Brain microvascular endothelial cell (primary cell): Measurements from ENCODE around the gene PGA4.
"Not testable (repeated sequence)": the region's sequence is repeated elsewhere in the genome, so short reads cannot be mapped to it uniquely, and the experiment has no call there.

Source experiments
- DNase-seq: peaks from one replicate; pipeline ENCODE4 v3.0.0-alpha.2; 2020
- H3K27ac ChIP-seq: fragments of 250-450 bp; sonication (Bioruptor Pico); 2 replicates; pipeline ENCODE4 v1.5.1; 2020; ENCODE audit warnings: mild to moderate bottlenecking, moderate library complexity
- H3K27me3 ChIP-seq: fragments of 250-450 bp; sonication (Bioruptor Pico); replicated peaks from 2 replicates; pipeline ENCODE4 v1.5.1; 2020; ENCODE audit warnings: mild to moderate bottlenecking
- H3K36me3 ChIP-seq: fragments of 250-450 bp; sonication (Bioruptor Pico); replicated peaks from 2 replicates; pipeline ENCODE4 v1.5.1; 2020; ENCODE audit warnings: mild to moderate bottlenecking
- H3K4me3 ChIP-seq: 2 replicates; pipeline ENCODE4 v1.5.1; 2011; ENCODE audit warnings: low read depth, mild to moderate bottlenecking, control low read depth, low read length, moderate library complexity
- in situ Hi-C: cut with HindIII; loops from 2 replicates; pipeline ENCODE4 v1.10.0; 2017; ENCODE audit warnings: low sequenced_read_pairs, low pct_ligation_motif_present
- TF ChIP-seq, protein P1 (sequence below): IDR thresholded peaks from 2 replicates; pipeline ENCODE4 v1.5.1; 2011; ENCODE audit warnings: low read depth, mild to moderate bottlenecking, moderate library complexity, low read length, control low read depth, inconsistent platforms; ENCODE audit errors: missing control alignments

Gene PGA4

DNA sequence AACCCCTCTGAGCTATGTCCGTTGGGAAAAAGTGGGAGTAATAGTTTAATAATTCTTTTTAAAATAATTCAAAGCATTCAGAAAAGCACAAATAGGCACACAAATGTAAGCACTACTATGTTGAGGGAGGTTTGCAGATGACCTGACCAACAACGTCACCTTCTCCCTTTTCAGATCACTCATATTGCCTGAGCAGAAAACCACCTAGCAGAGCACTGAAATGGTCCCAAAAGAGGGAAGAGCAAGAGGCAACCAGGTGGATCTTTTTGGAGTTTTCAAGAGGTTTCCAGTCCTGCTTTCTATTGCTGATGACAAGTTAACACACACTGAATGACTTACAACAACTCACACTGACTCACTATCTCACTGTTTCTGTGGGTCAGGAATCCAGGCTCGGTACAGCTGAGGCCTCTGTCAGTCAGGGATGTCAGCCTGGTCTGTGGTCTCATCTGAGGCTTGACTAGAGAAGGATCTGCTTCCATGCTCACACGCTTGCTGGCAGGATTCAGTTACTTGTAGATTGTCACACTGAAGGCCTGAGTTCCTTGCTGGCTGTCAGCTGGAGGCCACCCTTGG lies 23.1 kb upstream of the PGA4 start:
- no peak overlapping the region for H3K27ac ChIP-seq
- DNase-seq = no peak
- no peak overlapping the region for H3K4me3 ChIP-seq
- H3K36me3 ChIP-seq = no peaks in the 10 kb centered on the region
- in situ Hi-C loops = no loop called here
- peaks cover 6% of the 10 kb centered on the region for H3K27me3 ChIP-seq
- TF ChIP-seq, protein P1, sequence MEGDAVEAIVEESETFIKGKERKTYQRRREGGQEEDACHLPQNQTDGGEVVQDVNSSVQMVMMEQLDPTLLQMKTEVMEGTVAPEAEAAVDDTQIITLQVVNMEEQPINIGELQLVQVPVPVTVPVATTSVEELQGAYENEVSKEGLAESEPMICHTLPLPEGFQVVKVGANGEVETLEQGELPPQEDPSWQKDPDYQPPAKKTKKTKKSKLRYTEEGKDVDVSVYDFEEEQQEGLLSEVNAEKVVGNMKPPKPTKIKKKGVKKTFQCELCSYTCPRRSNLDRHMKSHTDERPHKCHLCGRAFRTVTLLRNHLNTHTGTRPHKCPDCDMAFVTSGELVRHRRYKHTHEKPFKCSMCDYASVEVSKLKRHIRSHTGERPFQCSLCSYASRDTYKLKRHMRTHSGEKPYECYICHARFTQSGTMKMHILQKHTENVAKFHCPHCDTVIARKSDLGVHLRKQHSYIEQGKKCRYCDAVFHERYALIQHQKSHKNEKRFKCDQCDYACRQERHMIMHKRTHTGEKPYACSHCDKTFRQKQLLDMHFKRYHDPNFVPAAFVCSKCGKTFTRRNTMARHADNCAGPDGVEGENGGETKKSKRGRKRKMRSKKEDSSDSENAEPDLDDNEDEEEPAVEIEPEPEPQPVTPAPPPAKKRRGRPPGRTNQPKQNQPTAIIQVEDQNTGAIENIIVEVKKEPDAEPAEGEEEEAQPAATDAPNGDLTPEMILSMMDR = no peak

DNA sequence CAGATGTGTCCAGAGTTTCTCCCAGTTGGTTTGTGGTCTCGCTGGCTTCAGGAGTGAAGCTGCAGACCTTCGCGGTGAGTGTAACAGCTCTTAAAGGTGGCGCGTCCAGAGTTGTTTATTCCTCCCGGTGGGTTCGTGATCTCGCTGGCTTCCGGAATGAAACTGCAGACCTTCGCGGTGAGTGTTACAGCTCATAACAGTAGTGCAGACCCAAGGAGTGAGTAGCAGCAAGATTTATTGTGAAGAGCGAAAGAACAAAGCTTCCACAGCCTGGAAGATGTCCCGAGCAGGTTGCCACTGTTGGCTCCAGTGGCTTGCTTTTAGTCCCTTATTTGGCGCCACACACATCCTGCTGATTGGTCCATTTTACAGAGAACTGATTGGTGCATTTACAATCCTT lies 20.7 kb upstream of the PGA4 start:
- no peak overlapping the region for H3K27ac ChIP-seq
- no peaks in the 10 kb centered on the region for H3K36me3 ChIP-seq
- in situ Hi-C loops = no loop called here
- DNase-seq = no peak
- TF ChIP-seq, protein P1 = no peak
- peaks cover 10% of the 10 kb centered on the region for H3K27me3 ChIP-seq
- no peak overlapping the region for H3K4me3 ChIP-seq

DNA sequence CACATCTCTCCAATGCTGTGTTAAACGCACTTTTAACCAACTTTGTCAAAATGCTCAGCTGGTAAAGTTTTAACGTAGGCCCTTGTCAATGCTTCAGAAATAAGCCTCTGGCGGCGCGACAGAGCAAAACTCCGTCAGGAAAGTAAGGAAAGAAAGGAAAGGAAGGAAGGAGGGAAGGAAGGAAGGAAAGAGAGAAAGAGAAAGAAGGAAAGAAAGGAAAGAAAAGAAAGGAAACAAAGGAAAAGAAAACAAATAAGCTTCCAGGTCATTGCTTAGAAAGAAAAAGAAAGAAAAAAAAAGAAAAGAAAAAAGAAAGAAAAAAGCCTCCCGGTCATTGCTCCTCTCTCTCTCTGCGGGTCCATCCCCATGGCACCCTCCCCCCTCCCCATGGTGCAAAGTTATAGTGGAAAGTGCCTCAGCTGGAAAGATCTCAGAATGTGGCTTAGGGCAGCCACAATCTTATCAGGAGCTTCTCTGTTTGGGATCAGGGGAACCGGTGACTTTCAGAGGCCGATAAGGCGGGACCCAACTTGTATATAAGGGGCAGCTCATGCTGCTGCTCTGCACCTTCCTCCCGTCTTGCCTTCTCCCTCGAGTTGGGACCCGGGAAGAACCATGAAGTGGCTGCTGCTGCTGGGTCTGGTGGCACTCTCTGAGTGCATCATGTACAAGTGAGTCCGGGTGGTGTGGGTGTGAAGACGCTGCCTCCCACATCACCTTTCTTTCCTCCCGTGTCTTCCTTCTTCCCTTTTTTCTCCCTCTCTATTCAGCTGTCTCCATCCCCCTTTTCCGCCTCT lies 19.0 kb upstream of the PGA4 start, which contains the start of gene PGA3:
Gene PGA3 (plus strand): TSS at position 566 of the 797 bp plus-strand sequence. CDS start 50 bp downstream, at position 616.
- H3K27me3 ChIP-seq, H3K27ac ChIP-seq, H3K36me3 ChIP-seq, DNase-seq, in situ Hi-C loops, H3K4me3 ChIP-seq: not testable (repeated sequence)

DNA sequence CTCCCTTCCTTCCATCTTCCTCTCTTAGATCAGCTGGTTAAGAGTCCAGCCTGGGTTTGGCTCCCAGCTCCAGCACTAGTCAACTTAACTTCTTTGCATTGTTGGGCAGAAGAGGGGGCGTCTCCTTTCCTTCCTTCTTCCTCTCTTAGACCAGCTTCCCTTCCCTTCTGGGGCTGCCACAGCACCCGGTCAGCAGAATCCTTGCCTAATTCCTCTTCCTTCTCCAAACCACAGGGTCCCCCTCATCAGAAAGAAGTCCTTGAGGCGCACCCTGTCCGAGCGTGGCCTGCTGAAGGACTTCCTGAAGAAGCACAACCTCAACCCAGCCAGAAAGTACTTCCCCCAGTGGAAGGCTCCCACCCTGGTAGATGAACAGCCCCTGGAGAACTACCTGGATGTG lies 18.3 kb upstream of the PGA4 start:
- in situ Hi-C loops, H3K27ac ChIP-seq, H3K36me3 ChIP-seq, H3K4me3 ChIP-seq, DNase-seq, H3K27me3 ChIP-seq: not testable (repeated sequence)

DNA sequence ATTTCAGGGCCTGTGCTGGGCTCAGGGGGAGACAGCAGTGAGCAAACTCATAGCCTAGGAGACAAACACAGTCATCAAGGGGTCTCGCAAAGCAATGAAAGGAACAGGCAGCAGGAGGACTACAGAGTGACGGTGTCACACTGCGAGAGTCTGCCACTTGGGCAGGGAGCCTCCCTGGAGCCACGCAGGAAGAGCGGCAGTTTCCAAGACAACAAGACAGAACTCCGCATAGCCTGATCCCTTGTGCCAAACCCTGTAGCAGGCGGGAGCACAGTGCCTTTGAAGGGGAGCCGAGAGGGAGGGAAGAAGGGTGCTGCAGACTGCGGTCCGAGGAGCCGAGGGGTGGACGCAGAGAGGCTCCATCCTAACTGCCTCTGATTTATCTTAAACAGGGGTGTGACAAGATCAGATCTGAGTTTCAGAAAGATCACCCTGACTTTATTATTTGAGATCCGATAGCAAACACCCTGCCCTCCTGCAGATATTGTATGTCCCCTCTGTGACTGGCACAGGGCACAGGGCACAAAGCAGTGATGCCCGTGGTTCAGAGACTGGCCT lies 17.6 kb upstream of the PGA4 start:
- H3K4me3 ChIP-seq, DNase-seq, H3K27me3 ChIP-seq, H3K36me3 ChIP-seq, H3K27ac ChIP-seq, in situ Hi-C loops: not testable (repeated sequence)

DNA sequence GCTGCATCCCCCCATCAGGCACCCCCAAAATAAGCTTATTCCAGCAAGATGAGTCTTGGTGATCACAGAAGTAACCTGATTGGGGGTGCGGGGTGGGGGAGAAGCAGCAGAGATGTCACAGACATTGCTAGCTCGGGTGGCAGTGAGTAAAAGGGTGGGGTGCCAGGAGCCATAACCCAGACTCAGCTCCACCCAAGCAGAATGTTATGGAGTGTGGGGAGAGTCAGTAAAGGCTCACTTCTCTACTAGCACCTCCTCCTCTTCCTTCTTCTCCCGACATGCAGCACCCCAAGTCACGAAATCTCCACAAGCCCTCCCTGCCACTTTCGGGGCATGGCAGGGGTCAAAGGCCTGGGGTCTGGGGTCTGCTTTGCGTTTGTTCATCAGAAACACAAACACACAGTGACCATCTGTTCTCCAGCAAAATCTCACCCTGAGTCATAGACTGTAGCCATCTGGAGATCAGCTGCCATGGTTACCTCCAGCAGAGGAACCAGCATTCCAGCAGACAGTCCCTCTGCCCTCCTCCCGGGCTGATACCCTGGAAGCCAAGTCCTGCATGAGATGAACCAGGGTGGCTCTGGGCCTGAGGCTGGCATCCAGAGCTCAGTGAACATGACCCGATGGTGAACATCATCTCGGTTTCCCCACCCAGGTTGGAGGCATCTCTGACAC lies 14.4 kb upstream of the PGA4 start:
- H3K27me3 ChIP-seq, in situ Hi-C loops, H3K27ac ChIP-seq, DNase-seq, H3K4me3 ChIP-seq, H3K36me3 ChIP-seq: not testable (repeated sequence)

DNA sequence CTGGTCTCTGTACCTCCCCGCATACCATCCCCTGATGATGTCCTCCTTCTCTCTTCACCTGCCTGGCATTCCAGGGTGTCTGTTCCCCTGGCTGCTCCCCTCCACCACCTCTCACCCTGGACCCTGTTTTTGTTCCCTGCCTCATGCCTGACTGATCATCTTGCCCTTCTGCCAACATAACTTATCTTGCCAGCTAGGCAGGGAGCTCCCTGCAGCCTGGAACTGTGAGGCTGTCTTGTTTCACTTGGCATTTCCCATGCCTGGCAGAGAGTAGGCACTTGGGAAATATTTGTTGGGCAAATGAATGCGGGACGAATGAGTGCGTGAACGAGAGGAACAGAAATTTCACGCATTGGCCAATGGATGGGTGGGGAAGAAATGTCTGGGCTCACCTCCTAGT lies 11.5 kb upstream of the PGA4 start:
- H3K36me3 ChIP-seq, in situ Hi-C loops, DNase-seq, H3K27me3 ChIP-seq, H3K4me3 ChIP-seq, H3K27ac ChIP-seq: not testable (repeated sequence)

DNA sequence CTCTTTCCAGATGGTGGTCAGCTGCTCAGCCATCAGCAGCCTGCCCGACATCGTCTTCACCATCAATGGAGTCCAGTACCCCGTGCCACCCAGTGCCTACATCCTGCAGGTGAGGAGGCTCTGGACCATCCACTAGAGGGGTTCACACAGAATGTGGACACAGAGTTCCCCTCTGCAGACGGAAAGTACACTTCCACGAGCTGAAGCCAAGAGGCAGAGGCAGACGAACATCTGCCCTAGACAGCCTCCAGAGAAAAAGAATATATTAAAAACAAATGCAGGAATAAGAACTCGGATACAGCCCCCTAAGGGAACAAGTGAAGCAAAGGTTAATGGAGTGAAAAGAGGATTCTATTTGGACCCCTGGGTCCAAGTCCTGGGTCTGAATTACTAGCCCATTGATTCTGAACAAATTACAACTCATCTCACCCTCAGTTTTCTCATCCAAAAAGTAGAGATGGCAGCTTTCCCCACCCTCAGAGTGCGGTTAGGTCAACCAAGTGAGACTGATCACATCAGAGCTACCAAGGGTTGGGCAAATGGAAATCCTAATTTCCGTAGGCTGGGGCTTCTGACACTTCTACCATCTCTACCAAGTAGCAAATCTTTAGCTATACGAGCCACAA lies 10.7 kb upstream of the PGA4 start:
- in situ Hi-C loops, H3K27ac ChIP-seq, H3K27me3 ChIP-seq, H3K36me3 ChIP-seq, DNase-seq, H3K4me3 ChIP-seq: not testable (repeated sequence)

DNA sequence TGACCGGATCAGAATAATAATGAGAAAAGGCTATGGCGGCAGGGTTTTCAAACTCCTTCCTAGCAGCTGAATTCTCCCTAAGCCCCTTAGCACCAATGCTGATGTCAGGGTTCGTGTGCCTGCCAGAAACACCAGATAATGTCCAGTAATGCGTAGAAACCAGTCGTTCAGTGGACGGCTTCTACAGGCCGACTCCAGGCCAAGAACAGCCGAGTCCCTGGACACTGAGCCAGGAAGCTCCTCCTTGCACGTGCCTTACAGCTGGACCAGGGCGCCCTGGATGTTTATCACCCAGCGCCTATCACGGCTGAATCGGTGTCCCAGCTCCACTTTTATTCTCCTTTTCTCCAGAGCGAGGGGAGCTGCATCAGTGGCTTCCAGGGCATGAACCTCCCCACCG lies 9.9 kb upstream of the PGA4 start:
- H3K36me3 ChIP-seq, DNase-seq, H3K4me3 ChIP-seq, H3K27me3 ChIP-seq, in situ Hi-C loops, H3K27ac ChIP-seq: not testable (repeated sequence)

DNA sequence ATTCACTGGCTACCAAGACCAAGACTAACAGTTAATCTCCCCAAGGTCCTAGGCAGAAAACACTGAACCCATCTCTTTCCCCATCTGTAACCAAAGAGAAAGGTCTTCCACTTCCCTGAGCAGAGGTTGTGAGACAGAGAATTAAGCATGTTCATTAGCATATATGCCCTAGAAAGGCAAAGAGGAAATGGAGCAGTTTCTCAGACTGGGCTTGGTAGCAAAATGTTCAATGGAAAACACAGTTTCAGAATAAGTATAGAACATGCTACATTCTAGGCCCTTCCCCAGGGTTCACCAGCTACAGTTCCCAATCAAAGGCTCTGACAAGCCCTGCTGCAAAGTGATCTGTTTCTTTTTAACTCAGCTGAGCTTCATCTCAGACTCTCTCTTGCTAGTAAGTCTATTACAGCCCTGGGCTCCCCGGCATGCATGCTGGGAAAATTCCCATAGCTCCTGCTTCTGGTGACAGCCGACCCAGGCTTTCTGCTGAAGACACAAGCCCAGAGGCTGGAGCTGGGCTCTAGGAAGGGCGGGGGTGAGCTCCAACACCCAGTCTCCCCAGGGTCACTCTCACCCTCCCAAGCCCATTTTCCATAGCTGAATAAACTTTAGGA lies 8.3 kb upstream of the PGA4 start:
- H3K27me3 ChIP-seq, H3K27ac ChIP-seq, H3K36me3 ChIP-seq, DNase-seq, H3K4me3 ChIP-seq, in situ Hi-C loops: not testable (repeated sequence)

DNA sequence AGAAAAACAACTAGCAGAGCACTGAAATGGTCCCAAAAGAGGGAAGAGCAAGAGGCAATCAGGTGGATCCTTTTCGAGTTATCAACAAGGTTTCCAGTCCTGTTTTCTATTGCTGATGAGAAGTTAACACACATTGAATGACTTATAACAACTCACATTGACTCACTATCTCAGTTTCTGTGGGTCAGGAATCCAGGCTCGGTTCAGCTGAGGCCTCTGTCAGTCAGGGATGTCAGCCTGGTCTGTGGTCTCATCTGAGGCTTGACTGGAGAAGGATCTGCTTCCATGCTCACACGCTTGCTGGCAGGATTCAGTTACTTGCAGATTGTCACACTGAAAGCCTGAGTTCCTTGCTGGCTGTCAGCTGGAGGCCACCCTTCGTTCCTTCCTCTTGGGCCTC lies 3.8 kb upstream of the PGA4 start:
- H3K36me3 ChIP-seq, H3K4me3 ChIP-seq, H3K27me3 ChIP-seq, in situ Hi-C loops, DNase-seq, H3K27ac ChIP-seq: not testable (repeated sequence)
